ENCODE results near the gene SEMA3G.

- TF ChIP-seq CTCF (conservative IDR thresholded peaks at IDR 0.05; ENCODE audit: low read depth, low read length) (no peak), EZH2 (IDR thresholded peaks at IDR 0.05; ENCODE audit: low read length, unreplicated experiment) (no peak), EZH2phosphoT487 (IDR thresholded peaks at IDR 0.05; ENCODE audit: borderline replicate concordance, low read length) (no peak)
Observed at GRCh38 chr3:52442409-52443267, 2.3 kb downstream of the SEMA3G start.
